ENCODE measurements around the gene ARMH2. TPM values are rescaled to one million over a fixed set of nuclear protein-coding genes. Genes with fewer than 3 reads are reported as not detected.

Gene ARMH2
- total RNA-seq, 2 donors from 2014 or later, result not detected

Other genes starting within 250 kb of the ARMH2 start
- gene KIAA0319, start 152.7 kb downstream of the ARMH2 start, total RNA-seq, result under 1 TPM; 0.48 to 0.75 TPM
- 10 to 100 TPM; 53.0 to 54.2 TPM for gene TDP2, start 132.0 kb downstream of the ARMH2 start, total RNA-seq
- 10 to 100 TPM; 36.2 to 43.1 TPM for gene ACOT13, start 131.8 kb downstream of the ARMH2 start, total RNA-seq
- 100 to 1,000 TPM; 106 to 120 TPM for gene C6orf62, start 79.8 kb downstream of the ARMH2 start, total RNA-seq
- 10 to 100 TPM; 64.9 to 79.7 TPM for gene GMNN, start 24.0 kb downstream of the ARMH2 start, total RNA-seq
- 10 to 100 TPM in 1 of 2 donors, 1 to 10 TPM in 1; 9.3 to 10.4 TPM for gene RIPOR2, start 137.0 kb upstream of the ARMH2 start, total RNA-seq

Data from endodermal cell (in vitro differentiated cells).